Middle frontal gyrus (tissue), 1 donor: ENCODE data around the gene MED13L.
"Not testable (repeated sequence)": the region's sequence is repeated elsewhere in the genome, so short reads cannot be mapped to it uniquely, and the experiment has no call there.

Source experiments
- DNase-seq: peaks from one replicate; pipeline ENCODE4 v3.0.0-alpha.2; 2015; ENCODE audit warnings: low spot score; ENCODE audit errors: extremely low spot score

Gene MED13L

DNA sequence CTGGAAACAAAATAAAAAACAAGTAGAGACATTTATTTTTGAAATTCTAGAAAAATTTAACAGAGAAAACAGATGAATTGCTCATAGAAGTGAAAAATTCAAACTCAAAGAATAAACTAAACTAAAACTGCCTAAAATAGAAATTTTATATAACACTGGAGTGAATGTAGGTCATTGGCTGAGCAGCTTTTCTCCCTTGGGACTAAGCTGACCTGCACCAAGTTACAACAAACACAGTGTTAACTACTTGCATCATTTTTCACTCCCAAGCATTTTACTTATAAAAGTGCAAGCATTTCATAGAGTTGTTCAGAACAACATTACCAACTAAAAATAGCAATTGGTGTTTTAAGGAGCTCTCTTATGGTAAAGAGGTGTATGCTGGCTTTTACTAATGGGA lies 298.1 kb downstream of the MED13L start:
- DNase-seq = no peak

DNA sequence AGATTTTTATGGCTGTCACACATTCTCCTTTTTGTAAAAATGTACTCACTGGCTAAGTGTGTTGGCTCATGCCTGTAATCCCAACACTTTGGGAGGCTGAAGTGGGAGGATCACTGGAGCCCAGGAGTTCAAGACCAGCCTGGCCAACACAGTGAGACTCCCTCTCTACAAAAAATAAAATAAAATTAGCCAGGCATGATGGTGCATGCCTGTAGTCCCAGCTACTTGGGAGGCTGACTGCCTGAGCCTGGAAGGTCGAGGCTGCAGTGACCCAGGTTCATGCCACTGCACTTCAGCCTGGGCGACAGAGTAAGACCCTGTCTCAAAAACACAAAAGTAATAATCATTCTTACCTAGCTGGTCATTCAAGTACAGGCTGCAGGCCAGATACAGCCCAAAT lies 300.7 kb downstream of the MED13L start:
- not testable (repeated sequence) for DNase-seq

DNA sequence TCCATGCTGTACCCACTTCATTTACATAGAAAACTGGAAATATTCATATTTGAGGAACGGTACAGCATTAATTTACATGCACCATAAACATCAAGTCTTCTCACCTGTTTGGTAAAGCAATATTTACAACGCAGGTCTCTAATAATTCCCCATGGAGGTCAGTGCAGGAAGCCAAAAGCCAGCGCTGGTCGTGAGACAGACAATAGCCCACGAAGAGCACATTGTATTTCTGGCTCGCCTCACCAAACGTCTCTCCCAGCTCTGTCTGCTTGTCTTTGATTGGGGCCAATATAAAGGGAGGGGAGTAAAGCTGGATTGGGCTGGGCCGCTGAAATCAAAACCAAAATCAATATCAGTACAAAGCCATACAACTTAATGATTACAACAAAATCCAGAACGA lies 302.1 kb downstream of the MED13L start:
- no peak for DNase-seq

DNA sequence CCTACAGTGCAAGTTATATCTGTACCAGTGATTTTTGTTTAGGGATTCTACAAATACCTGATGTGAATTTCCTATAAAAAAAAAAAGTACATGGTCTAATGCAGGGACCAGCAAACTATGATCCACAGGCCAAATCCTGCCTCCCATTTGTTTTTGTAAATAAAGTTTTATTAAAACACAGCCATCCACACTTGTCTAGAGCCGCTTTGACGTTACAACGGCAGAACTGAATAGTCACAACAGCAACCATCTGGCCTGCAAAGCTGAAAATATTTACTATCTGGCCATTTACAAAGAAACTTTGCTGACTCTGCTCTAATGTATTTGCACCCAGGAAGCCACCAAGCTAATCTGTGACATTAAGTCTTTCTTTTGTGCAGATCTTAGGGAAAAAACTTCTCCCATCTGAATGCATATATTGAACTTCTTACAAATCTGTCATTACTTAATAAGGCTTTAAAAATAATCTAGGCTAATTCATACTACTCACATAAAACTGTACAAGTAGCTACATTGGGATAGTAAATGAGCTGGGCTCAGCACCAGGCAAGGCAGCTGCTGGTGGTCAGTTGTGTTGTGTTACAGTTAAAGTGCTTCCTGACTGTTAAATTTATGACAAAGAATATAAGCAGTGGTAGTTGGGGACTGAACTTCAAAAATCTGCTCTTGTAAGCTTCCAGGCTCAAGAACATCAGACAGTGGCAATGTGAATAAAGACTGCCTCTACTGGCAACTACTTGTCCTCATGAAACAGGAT lies 303.3 kb downstream of the MED13L start:
- no peak for DNase-seq

DNA sequence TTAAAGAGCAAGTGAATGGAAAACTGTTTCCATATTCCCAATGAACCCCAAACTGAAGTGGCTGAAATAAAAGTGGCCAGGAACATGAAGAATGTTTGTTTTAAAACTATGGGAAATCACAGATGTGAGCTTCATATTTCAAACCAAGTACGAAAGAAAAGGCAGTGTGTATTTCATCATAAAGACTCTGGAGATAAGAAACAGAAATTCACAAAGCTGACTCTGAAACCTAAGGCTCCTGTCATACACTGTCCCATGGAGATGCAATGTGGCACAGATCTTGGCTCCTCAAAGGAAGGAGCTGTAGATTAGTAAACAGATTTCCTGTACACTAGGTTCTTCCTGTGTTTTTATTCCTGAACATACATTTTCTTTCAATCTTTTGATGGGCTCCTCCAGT lies 304.4 kb downstream of the MED13L start:
- no peak for DNase-seq

DNA sequence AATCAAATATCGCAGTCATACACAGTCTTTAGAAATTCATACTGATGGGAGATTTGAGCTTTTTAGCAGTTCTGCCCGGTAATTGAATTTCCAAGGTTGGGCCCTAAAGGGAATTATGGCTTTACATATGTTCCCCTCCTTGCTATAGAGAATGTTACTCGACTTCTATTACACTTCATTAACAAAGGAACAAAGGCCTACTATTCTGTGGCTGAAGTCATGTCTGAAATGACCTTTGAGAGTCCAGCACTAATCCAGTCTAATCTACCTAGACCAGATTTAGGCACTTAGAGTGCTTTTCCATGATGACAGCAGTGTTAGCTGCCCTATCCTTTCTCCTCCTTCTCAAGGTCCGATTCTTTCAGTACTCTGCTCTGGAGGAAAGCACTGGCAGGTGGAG lies 305.3 kb downstream of the MED13L start:
- DNase-seq = no peak

DNA sequence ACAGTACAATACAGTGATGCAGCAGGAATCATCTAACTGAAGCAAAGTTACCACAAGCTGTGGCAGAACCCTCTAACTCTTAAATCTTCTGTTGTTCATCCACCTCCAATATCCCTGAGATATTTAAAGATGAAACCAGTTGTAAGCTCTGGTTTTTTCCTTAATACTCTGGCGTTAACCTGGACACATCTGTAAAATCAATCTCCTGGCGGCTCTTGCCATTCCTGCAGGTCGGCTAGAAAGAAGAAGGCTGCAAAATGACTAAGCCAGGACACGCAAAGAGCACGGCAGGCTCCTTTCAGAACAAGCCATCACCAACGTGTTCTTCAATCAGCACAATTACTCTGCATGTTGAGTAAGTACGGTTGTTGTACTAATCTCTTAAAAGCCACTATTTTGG lies 309.3 kb downstream of the MED13L start:
- no peak for DNase-seq

DNA sequence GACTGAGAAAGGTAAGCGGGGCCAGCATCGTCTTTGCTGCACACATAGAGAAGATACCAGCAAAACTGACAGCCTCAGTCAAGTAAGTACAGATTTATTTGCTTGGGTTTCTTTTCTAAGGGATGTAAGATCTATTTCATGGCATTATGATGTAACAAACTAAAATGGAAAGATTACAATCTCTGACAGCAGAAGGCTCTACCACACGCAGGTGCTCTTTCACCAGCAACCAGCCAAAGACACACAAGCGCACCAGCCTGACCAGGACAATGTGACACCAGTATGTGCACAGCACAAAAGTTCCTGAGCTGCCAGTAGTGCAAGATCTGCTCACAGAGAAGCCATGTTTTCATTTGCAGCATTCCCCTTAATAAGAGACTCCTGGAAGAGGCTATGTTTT lies 311.1 kb downstream of the MED13L start:
- DNase-seq = no peak

DNA sequence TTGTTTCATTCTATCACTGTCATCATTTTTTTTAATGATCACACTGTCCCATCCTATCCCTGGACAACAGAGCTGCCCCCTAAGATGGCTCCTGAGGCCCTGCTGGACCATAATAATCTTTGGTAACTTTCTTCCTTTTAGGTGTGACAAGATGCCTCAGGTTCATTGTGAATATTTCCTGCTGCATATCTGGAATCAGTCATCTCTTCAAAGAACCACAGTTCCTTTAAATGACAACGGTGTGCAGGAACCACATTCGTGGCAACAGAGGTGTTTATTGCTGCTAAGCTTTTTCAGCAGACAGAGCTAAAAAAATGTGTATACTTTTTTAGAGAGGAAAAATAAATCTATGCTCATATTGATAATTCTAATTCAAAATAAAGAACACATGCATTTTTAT lies 312.9 kb downstream of the MED13L start:
- no peak for DNase-seq

DNA sequence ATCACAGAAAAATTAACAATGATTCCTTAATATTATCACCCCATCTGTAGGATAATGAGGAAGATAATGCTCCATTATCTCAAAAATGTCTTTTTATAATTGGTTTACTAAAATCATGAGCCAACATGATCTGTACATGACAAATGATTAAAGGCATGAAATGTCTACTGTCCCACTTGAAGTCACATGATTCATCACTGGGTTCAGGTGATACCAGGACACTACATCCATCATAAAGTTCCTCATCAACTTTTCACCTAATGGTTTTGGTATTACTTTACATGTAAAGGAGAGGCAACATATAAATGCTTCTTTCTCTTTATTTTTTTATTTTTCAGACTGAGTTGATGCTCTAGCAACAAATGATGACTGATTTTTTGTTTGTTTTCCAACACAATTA lies 313.3 kb downstream of the MED13L start:
- DNase-seq = no peak

DNA sequence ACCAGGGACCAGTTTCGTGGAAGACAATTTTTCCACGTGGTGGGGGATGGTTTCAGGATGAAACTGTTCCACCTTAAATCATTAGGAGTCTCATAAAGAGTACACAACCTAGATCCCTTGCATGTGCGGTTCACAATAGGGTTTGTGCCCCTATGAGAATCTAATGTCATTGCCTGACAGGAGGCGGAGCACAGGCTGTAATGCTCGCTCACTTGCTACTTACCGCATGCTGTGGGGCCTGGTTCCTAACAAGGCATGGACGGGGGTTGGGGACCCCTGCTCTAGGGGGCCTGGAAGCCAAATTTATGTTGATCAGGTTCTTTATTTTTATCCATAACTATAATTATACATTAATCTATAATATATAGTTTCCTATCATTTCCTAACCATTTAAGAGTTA lies 315.3 kb downstream of the MED13L start:
- DNase-seq = no peak

DNA sequence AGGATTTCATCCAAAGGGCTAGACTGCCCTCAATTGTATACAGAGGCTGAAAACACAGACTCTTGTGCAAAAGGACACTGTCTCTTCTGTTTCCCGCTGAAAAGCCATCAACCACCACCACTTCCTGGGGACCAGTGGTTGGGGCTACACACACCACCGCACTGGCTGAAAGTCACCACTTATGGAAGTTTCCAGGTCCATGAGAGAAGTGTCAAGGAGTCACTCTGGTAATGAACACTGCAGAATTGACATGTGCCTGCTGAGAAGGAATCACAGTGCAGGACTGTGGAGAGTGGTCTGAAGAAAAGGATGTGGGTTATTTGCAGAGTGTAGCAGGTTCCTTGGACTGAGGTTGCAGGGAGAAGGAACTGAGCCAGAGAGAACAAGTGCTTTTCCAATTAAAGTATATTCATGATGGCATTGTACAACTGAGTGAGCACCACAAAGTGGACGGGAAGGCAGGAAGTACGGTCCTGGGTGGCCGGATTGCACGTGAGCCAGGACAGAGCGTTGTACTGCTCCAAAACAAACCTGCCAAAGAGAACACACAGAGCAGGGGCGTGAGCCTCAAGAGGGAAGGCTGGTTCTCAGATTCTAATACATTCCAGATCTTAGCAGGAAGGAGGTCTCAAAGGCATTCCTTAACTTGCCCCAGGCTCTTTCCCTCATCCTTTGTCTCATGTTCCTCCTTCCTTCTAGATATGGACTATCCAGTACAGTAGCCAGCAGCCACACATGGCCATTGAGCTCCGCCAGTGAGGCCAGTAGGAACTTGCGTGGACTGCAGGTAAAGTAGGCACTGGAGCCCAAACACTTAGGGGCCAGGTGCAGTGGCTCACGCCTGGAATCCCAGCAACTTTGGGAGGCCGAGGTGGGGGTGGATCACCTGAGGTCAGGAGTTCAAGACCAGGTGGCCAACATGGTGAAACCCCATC lies 316.4 kb downstream of the MED13L start:
- DNase-seq = no peak

DNA sequence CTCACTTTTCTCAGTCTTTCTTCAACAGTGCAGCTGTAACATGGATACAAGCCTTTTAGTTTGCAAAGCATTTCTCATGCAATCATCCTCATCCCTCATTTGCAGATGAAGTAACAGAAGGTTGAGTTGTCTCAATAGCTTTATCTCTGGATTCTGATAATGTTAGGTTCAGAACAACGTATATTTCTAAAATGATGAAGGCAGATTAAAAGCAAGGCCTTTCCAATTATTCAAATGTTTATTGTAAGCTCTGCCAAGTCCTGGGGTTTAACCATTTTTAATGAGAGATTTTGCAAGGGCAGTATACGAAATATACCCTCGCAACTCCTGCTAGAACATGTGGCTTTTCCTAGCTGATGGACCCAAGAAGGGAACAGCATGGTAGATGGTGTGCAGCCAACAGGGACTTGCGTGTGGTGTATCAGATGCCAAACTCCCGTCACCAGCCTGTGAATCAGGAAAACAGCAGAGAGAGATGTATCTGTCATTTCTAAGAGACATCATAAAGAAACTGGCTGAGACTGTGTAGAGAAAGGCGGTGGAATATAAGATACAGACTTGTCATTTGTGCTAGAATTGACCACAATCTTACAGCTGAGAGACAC lies 319.7 kb downstream of the MED13L start:
- DNase-seq = no peak

DNA sequence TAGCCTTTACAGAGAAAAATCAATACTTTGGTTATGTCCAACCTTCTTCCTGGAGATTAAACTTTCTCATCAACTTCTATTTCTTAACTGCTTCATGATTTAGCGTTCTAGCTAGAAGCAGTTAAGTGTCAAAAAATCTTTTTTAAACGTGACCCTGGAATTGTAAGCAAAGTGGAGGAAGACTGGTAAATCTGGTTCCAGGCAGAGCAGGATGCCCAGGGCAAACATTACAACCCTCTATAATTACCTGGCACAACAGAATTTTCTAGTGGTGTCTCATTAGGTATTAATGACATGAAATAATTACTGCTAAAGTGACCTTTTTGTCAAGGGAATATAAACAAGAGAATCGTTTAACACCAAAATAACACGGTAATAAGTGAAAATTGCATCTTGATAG lies 320.8 kb downstream of the MED13L start:
- DNase-seq = no peak

DNA sequence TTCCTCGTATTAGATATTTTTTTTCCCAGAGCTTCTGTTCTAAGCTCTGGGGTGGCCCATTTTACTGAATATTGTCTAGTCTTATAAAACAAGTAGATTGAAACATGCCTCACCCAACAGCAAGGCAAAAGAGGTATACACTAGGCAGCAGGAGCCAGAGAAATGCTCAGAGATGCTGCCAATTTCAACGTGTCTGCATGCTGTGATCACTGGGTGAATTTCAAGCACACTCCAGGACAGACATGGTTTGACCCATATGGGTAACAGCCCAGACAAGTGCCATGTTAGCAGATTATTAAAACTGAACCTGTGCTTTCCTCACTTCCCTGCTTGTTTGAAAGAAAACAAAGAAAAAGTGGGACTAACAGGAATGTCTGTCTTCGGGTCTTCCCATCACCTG lies 321.3 kb downstream of the MED13L start:
- DNase-seq = no peak

DNA sequence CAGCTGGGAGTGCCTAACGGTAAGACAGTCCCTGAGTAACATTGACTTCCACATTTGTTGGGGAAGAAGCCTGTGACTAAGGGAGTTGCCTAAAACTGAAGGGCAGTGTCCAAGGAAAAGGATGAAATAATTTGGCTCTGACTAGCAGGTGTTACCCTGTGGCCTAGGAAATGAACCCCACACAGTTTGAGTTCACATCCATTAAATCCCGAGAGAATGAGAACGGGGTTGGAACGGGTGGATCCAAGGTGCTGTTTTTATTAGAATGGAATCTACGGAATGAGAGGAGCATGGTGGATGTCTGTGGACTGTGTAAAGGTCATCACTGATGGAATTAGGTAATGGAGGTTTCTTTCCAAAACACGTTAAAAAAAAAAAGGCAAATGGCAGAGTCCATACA lies 324.0 kb downstream of the MED13L start:
- no peak for DNase-seq

DNA sequence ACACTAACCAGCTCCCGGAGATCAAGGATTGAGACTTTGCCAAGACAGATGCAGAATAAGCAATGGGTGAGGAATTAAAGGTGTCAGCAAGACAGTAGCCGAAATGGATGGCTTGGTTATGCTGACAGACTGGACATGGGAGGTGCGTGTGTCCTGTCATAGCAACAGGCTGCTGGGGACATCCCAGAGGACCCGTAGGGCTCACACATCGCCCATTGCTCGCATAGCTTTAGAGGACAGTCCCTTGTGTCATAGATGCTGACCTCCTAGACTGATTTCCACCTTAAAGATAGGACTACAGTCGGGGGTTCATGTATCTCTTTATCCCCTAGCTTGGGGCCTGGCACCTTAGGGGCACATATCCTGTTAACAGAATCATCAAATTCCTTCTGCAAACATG lies 324.5 kb downstream of the MED13L start:
- DNase-seq = no peak

DNA sequence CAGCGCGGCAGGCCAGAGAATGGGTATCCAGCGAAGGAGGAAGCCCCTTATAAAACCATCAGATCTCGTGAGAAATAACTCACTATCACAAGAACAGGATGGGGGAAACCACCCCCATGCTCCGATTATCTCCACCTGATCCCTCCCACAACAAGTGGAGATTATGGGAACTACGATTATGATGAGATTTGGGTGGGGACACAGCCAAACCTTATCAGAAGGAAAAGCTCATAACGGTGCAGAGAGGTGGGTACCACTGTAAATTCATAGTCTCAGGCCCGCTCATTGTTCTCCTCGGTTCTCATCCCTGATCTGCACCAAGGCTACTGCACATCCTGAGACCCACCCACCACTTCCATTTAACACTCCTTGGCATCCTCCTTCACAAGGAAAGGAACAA lies 326.5 kb downstream of the MED13L start:
- no peak for DNase-seq

DNA sequence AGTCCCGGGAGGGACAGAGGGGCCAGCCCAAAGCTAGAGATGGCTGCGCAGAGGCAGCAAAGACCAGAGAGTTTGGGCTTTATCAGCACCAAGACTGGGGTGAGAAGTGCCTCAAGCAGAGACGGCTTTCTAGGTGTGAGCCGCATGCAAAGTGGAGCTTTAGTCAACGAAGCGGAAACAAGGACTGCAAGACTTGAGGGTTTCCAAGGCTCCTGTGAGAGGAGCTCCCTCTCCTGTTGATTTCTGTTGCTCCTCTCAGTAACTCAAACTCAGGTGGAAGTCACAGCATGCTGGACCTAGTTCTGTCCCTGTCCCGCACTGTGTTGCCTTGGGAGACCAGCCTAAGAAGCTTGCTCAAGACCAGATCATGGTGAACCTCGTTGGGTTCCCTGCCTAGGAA lies 327.8 kb downstream of the MED13L start:
- DNase-seq = no peak

DNA sequence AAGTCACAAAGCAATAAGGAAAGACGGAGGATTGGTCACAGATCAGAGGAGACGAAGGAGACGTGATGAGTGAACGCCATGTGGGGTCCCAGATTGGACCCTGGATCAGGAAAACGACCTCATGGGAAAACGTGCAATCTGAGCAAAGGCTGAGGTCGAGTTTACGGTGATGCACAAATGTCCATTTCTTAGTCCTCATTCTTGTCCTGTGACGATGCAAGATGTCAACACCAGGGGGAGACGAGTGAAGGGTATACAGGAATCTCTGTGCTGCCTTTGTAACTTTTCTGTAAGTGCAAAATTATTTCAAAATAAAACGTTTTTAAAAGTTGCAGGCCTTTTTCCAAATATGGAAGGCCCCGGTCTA lies 329.8 kb downstream of the MED13L start:
- DNase-seq = no peak

DNA sequence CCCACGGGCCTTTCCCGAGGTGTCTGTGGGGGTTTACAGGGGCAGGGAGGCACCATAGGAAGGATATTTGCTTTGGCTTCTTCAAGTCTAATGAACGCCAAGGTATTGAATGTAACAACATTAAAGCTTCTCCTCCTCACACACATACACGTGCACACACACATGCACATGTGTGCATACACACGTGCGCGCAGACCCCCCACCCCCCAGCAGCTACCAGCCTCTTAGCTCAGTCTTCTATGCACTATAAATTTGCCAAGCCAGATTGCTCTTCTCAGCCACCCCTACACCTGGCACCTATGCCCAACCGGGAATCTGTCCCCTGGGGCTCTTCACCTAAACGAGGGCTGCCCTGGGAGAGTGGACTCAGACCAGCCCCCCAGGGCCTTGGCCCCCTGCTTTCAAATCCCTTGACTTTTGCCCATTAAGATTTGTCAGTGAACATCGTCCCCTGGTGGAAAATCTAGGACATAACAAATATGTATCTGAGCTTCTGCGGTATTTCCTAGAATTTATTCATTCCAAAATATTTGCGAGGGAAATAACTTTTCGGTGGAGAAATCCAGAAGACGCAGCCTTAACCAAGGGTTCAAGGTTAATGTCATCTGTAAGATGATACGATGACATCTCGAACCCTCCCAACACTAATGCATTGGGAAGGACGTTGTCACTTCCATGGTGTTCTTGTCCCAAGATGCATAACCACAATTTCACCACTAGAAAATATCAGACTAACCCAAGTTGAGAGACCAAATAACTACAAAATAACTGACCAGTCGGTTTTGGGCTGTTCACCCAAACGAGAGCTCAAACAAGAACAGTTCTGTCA lies 330.4 kb downstream of the MED13L start:
- no peak for DNase-seq

DNA sequence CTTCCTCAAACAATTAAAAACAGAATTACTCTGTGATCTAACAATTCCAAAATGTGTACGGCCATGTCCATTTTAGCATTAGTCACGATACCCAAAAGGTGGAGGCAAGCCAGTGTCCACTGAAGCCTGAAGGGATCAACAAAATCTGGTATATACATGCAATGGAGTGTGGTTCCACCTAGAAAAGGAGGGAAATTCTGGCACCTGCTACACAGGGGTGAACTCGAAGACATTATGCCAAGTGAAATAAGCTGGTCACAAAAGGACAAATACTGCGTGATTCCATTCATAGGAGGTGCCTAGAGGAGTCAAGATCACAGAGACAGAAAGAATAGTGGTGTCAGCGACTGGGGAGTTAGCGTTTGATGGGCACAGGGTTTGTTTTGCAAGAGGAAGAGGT lies 331.4 kb downstream of the MED13L start:
- no peak for DNase-seq
